Colonic mucosa (tissue), 4 donors: Measurements from ENCODE around the gene CKS2. TPM values are rescaled to one million over a fixed set of nuclear protein-coding genes. Genes with fewer than 3 reads are reported as not detected.
"Not testable (repeated sequence)": the region's sequence is repeated elsewhere in the genome, so short reads cannot be mapped to it uniquely, and the experiment has no call there.

Source experiments
- DNase-seq: peaks from one replicate; pipeline ENCODE4 v3.0.0-alpha.2; 2020
- H3K27ac ChIP-seq: fragments of 200-600 bp; one replicate; pipeline ENCODE4 v1.8.0; 2021
- H3K27me3 ChIP-seq: fragments of 200-600 bp; one replicate; pipeline ENCODE4 v1.8.0; 2021
- H3K36me3 ChIP-seq: fragments of 200-600 bp; one replicate; pipeline ENCODE4 v1.8.0; 2021
- H3K4me1 ChIP-seq: fragments of 200-600 bp; one replicate; pipeline ENCODE4 v1.8.0; 2021; ENCODE audit warnings: mild to moderate bottlenecking
- H3K4me3 ChIP-seq: fragments of 200-600 bp; one replicate; pipeline ENCODE4 v1.8.0; 2021
- H3K9ac ChIP-seq, 2 donors: one replicate each; pipeline ENCODE4 v1.7.0; 2013; ENCODE audit warnings: control low read depth in 2 of 2, low read depth in 2 of 2, low read length in 2 of 2
- H3K9me3 ChIP-seq: fragments of 200-600 bp; one replicate; pipeline ENCODE4 v1.8.0; 2021
- CTCF ChIP-seq: fragments of 200-600 bp; IDR thresholded peaks from one replicate; pipeline ENCODE4 v1.8.0; 2022; ENCODE audit warnings: antibody characterized with exemption, mild to moderate bottlenecking
- intact Hi-C: fragments of 100-400 bp; cut with DNase I; formaldehyde crosslinking; loops from one replicate; pipeline ENCODE4 v1.14.1; 2022
- total RNA-seq, 2 donors: library from RNA; stranded (reverse); fragmentation: NEBNext Ultra II Directional in 1 of 2; extraction: Animal tissue kit (Norgen Biotek cat#: 25700) in 1 of 2; gene quantifications; one replicate each; pipeline ENCODE4 v1.2.1, GENCODE V29; 2021
- donor health status: healthy.
- donor health status: DM: no; HTN: no; CAD: no.
- donor health status: DM: no; HTN: no; CAD: no.

Gene CKS2
- total RNA-seq, 2 donors from 2014 or later, result 42.4 to 134 TPM

GRCh38 chr9:89330513-89330912, 19.5 kb downstream of the CKS2 start:
- H3K4me1 ChIP-seq, result no peaks in the 10 kb centered on the region
- no peaks in the 10 kb centered on the region for H3K27me3 ChIP-seq
- no peak for DNase-seq
- intact Hi-C loops, result no loop called here
- TF ChIP-seq CTCF, result no peak
- H3K27ac ChIP-seq, result no peak overlapping the region
- H3K36me3 ChIP-seq, result peaks cover 36% of the 10 kb centered on the region
- H3K4me3 ChIP-seq, result no peak overlapping the region
- H3K9ac ChIP-seq, result no peak overlapping the region
- no peaks in the 10 kb centered on the region for H3K9me3 ChIP-seq

GRCh38 chr9:89339807-89340206, 28.8 kb downstream of the CKS2 start:
- DNase-seq, result no peak
- H3K4me3 ChIP-seq, result no peak overlapping the region
- no peak for TF ChIP-seq CTCF
- no peaks in the 10 kb centered on the region for H3K36me3 ChIP-seq
- H3K9me3 ChIP-seq, result no peaks in the 10 kb centered on the region
- no peak overlapping the region for H3K9ac ChIP-seq
- no peaks in the 10 kb centered on the region for H3K27me3 ChIP-seq
- H3K4me1 ChIP-seq, result no peaks in the 10 kb centered on the region
- no peak overlapping the region for H3K27ac ChIP-seq
- intact Hi-C loops, result no loop called here

GRCh38 chr9:89340332-89340731, 29.3 kb downstream of the CKS2 start:
- no peaks in the 10 kb centered on the region for H3K36me3 ChIP-seq
- TF ChIP-seq CTCF, result no peak
- H3K9me3 ChIP-seq, result no peaks in the 10 kb centered on the region
- no peak for DNase-seq
- intact Hi-C loops, result no loop called here
- H3K9ac ChIP-seq, result no peak overlapping the region
- no peaks in the 10 kb centered on the region for H3K4me1 ChIP-seq
- no peak overlapping the region for H3K27ac ChIP-seq
- H3K4me3 ChIP-seq, result no peak overlapping the region
- H3K27me3 ChIP-seq, result no peaks in the 10 kb centered on the region

GRCh38 chr9:89342213-89342612, 31.2 kb downstream of the CKS2 start:
- Histone ChIP-seq H3K36me3 (no peaks in the 10 kb centered on the region), H3K9ac (no peak overlapping the region), H3K4me1 (no peaks in the 10 kb centered on the region), H3K9me3 (no peaks in the 10 kb centered on the region), H3K27ac (no peak overlapping the region), H3K27me3 (no peaks in the 10 kb centered on the region), H3K4me3 (no peak overlapping the region)
- TF ChIP-seq CTCF, result no peak
- intact Hi-C loops, result no loop called here
- DNase-seq, result no peak

- no peak for DNase-seq
- Histone ChIP-seq H3K4me3 (no peak overlapping the region), H3K9ac (no peak overlapping the region), H3K4me1 (no peaks in the 10 kb centered on the region), H3K27me3 (no peaks in the 10 kb centered on the region), H3K36me3 (no peaks in the 10 kb centered on the region), H3K9me3 (no peaks in the 10 kb centered on the region), H3K27ac (no peak overlapping the region)
- no peak for TF ChIP-seq CTCF
- intact Hi-C loops, result no loop called here
These were observed 32.0 kb downstream of the CKS2 start for GRCh38 chr9:89342948-89343347.

- H3K9ac ChIP-seq, H3K27ac ChIP-seq, intact Hi-C loops, H3K4me3 ChIP-seq, H3K9me3 ChIP-seq, H3K36me3 ChIP-seq, H3K4me1 ChIP-seq, DNase-seq, H3K27me3 ChIP-seq: not testable (repeated sequence)
These were observed 32.8 kb downstream of the CKS2 start for GRCh38 chr9:89343812-89344211.
